Endothelial cell of umbilical vein (primary cell): ENCODE measurements around the gene MAP2K1.

Experiments used
- GATA2 ChIP-seq: IDR thresholded peaks from 2 replicates; pipeline ENCODE4 v1.7.0; 2011; ENCODE audit warnings: low read depth, mild to moderate bottlenecking, moderate library complexity, mixed read lengths, low read length; ENCODE audit not compliant: insufficient read length, insufficient read depth
- POLR2A ChIP-seq: IDR thresholded peaks from 2 replicates; pipeline ENCODE4 v1.6.1; 2012; ENCODE audit warnings: low read depth, mild to moderate bottlenecking, control low read depth, low read length
- POLR2AphosphoS5 ChIP-seq: IDR thresholded peaks from 2 replicates; pipeline ENCODE4 v1.6.1; 2012; ENCODE audit warnings: low read depth, mild to moderate bottlenecking, control low read depth, low read length, moderate library complexity; ENCODE audit not compliant: insufficient read depth
- TF ChIP-seq, protein P1 (sequence below), 2 donors: IDR thresholded peaks; 1 replicate in 1 of 2; 2 replicates in 1 of 2; pipeline ENCODE4 v1.5.1; 2011; ENCODE audit warnings: low read length in 2 of 2, mild to moderate bottlenecking in 2 of 2, moderate library complexity in 2 of 2, control low read depth in 1 of 2, inconsistent platforms in 1 of 2, low read depth in 1 of 2; ENCODE audit not compliant: insufficient read depth in 1 of 2; ENCODE audit errors: extremely low read depth in 1 of 2

GRCh38 chr15:66498501-66499386, 112.0 kb downstream of the MAP2K1 start:
- TF ChIP-seq, protein P1, sequence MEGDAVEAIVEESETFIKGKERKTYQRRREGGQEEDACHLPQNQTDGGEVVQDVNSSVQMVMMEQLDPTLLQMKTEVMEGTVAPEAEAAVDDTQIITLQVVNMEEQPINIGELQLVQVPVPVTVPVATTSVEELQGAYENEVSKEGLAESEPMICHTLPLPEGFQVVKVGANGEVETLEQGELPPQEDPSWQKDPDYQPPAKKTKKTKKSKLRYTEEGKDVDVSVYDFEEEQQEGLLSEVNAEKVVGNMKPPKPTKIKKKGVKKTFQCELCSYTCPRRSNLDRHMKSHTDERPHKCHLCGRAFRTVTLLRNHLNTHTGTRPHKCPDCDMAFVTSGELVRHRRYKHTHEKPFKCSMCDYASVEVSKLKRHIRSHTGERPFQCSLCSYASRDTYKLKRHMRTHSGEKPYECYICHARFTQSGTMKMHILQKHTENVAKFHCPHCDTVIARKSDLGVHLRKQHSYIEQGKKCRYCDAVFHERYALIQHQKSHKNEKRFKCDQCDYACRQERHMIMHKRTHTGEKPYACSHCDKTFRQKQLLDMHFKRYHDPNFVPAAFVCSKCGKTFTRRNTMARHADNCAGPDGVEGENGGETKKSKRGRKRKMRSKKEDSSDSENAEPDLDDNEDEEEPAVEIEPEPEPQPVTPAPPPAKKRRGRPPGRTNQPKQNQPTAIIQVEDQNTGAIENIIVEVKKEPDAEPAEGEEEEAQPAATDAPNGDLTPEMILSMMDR (IDR thresholded peaks at IDR 0.05; ENCODE audit: extremely low read depth in 1 of 2, insufficient read depth in 1 of 2, low read depth in 1 of 2, low read length in 2 of 2) = peak; percentile 12 to 18
- TF ChIP-seq GATA2 (no peak), POLR2A (peak; percentile 52), POLR2AphosphoS5 (no peak)
